Activated B cell treated with CpG ODN at 0.5 μM for 24 hours (primary cell): ENCODE results near the gene ARHGAP26. TPM values are rescaled to one million over a fixed set of nuclear protein-coding genes. Genes with fewer than 3 reads are reported as not detected.

Source experiments
- ATAC-seq: fragments of 200-7000 bp; cut with Tn5 transposase; one replicate; pipeline ENCODE4 v1.10.0; 2021; ENCODE audit warnings: low read depth, mild to moderate bottlenecking, moderate library complexity
- CTCF ChIA-PET: fragments of 350-600 bp; sonication (Branson Sonifier 250); formaldehyde crosslinking; loops from one replicate; lab custom pipeline; 2021; ENCODE audit warnings: antibody characterized with exemption; lab: Charles Lee
- POLR2A ChIA-PET: fragments of 350-600 bp; sonication (Branson Sonifier 250); formaldehyde crosslinking; loops from one replicate; lab custom pipeline; 2021; ENCODE audit warnings: antibody characterized with exemption; lab: Charles Lee
- DNase-seq: peaks from one replicate; pipeline ENCODE4 v3.0.0; 2022
- H3K27ac Mint-ChIP-seq: one replicate; pipeline ENCODE4 v1.8.0; 2020; ENCODE audit warnings: mixed read lengths
- H3K27me3 Mint-ChIP-seq: one replicate; pipeline ENCODE4 v1.8.0; 2021; ENCODE audit warnings: mixed read lengths
- H3K36me3 Mint-ChIP-seq: one replicate; pipeline ENCODE4 v1.8.0; 2021; ENCODE audit warnings: low read depth, mixed read lengths
- H3K4me1 Mint-ChIP-seq: one replicate; pipeline ENCODE4 v1.8.0; 2021; ENCODE audit warnings: mixed read lengths
- H3K4me3 Mint-ChIP-seq: one replicate; pipeline ENCODE4 v1.8.0; 2020; ENCODE audit warnings: mild to moderate bottlenecking, mixed read lengths
- H3K9me3 Mint-ChIP-seq: one replicate; pipeline ENCODE4 v1.8.0; 2020; ENCODE audit warnings: mixed read lengths
- CTCF ChIP-seq: fragments of 200-600 bp; IDR thresholded peaks from one replicate; pipeline ENCODE4 v1.8.0; 2022; ENCODE audit warnings: antibody characterized with exemption, mild to moderate bottlenecking
- intact Hi-C: fragments of 100-400 bp; cut with micrococcal nuclease; formaldehyde crosslinking; loops from one replicate; pipeline ENCODE4 v1.15.1; 2024
- total RNA-seq: library from RNA; stranded (reverse); gene quantifications from 2 replicates; pipeline ENCODE4 v1.2.3, GENCODE V29; 2022

ARHGAP26 gene
- total RNA-seq, 1 donor from 2014 or later, result 20.9 TPM

GRCh38 chr5:142819292-142819691 is 49.1 kb downstream of the ARHGAP26 start:
- ATAC-seq (no peak), DNase-seq (no peak)
- CTCF ChIA-PET, result no interaction called here
- Mint-ChIP-seq H3K27me3 (no peaks in the 10 kb centered on the region), H3K36me3 (no peaks in the 10 kb centered on the region), H3K9me3 (no peaks in the 10 kb centered on the region), H3K4me3 (no peak overlapping the region), H3K4me1 (peaks cover 4% of the 10 kb centered on the region), H3K27ac (no peak overlapping the region)
- no peak for TF ChIP-seq CTCF
- POLR2A ChIA-PET, result no interaction called here
- intact Hi-C loops, result no loop called here

GRCh38 chr5:142819825-142820224 is 49.6 kb downstream of the ARHGAP26 start:
- no peaks in the 10 kb centered on the region for H3K27me3 Mint-ChIP-seq
- H3K9me3 Mint-ChIP-seq, result no peaks in the 10 kb centered on the region
- H3K36me3 Mint-ChIP-seq, result no peaks in the 10 kb centered on the region
- DNase-seq (no peak), ATAC-seq (no peak)
- ChIA-PET CTCF (no interaction called here), POLR2A (no interaction called here)
- no peak overlapping the region for H3K27ac Mint-ChIP-seq
- peaks cover 4% of the 10 kb centered on the region for H3K4me1 Mint-ChIP-seq
- intact Hi-C loops, result no loop called here
- no peak for TF ChIP-seq CTCF
- H3K4me3 Mint-ChIP-seq, result no peak overlapping the region

DNA sequence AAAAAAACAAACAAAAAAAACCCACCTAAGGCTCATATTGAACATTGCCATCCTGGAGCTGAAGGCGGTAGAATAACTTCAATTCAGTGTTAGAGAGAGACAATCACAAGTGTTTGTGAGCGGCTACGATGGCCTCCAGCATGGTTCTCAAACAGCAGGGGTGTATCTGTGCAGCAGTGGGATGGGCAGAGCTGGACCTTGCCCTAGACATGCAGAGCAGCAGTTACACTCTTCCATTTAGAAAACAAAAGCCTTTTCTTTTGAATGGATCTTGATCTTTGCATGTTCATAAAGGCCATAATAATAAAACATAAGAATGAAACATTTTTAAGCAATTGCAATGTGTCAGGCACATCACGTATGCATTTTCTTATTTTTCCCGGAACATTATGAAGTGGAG is 50.3 kb downstream of the ARHGAP26 start:
- H3K4me1 Mint-ChIP-seq, result peaks cover 4% of the 10 kb centered on the region
- no peak overlapping the region for H3K4me3 Mint-ChIP-seq
- H3K36me3 Mint-ChIP-seq, result no peaks in the 10 kb centered on the region
- ChIA-PET POLR2A (interaction anchor here (0.7 kb wide), 1 partner anchor 114 kb away, joined by 8 read pairs; no protein-coding TSS in a partner anchor), CTCF (no interaction called here)
- H3K9me3 Mint-ChIP-seq, result no peaks in the 10 kb centered on the region
- DNase-seq (no peak), ATAC-seq (no peak)
- TF ChIP-seq CTCF, result no peak
- H3K27ac Mint-ChIP-seq, result no peak overlapping the region
- intact Hi-C loops, result no loop called here
- no peaks in the 10 kb centered on the region for H3K27me3 Mint-ChIP-seq

GRCh38 chr5:142821034-142821732 is 51.0 kb downstream of the ARHGAP26 start:
- no peak for TF ChIP-seq CTCF
- POLR2A ChIA-PET, result interaction anchor here (0.6 to 0.7 kb wide), 2 partner anchors 17 to 113 kb away, joined by 5 to 8 read pairs; no protein-coding TSS in a partner anchor
- CTCF ChIA-PET, result interaction anchor here (1.5 kb wide), 1 partner anchor 13 kb away, joined by 3 read pairs; no protein-coding TSS in a partner anchor
- H3K9me3 Mint-ChIP-seq, result no peaks in the 10 kb centered on the region
- intact Hi-C loops, result no loop called here
- ATAC-seq, result no peak
- peaks cover 4% of the 10 kb centered on the region for H3K4me1 Mint-ChIP-seq
- no peaks in the 10 kb centered on the region for H3K36me3 Mint-ChIP-seq
- H3K27me3 Mint-ChIP-seq, result no peaks in the 10 kb centered on the region
- H3K27ac Mint-ChIP-seq, result no peak overlapping the region
- H3K4me3 Mint-ChIP-seq, result no peak overlapping the region
- DNase-seq, result no peak

GRCh38 chr5:142821733-142822487 is 51.7 kb downstream of the ARHGAP26 start:
- H3K36me3 Mint-ChIP-seq, result no peaks in the 10 kb centered on the region
- no peak overlapping the region for H3K4me3 Mint-ChIP-seq
- intact Hi-C loops, result loop anchor here (1.0 to 2.0 kb wide), 2 partner anchors 21 to 52 kb away; partner anchors contain the start of gene ARHGAP26
- ChIA-PET POLR2A (interaction anchor here (0.6 to 0.7 kb wide), 2 partner anchors 10 to 17 kb away, joined by 3 to 5 read pairs; no protein-coding TSS in a partner anchor), CTCF (interaction anchor here (1.2 to 1.5 kb wide), 2 partner anchors 13 to 72 kb away, joined by 3 read pairs; no protein-coding TSS in a partner anchor)
- DNase-seq, result no peak
- TF ChIP-seq CTCF, result no peak
- no peaks in the 10 kb centered on the region for H3K27me3 Mint-ChIP-seq
- no peaks in the 10 kb centered on the region for H3K9me3 Mint-ChIP-seq
- ATAC-seq, result peak; percentile 95
- peaks cover 5% of the 10 kb centered on the region for H3K4me1 Mint-ChIP-seq
- H3K27ac Mint-ChIP-seq, result no peak overlapping the region
